Natural killer cell (primary cell): ENCODE data around the gene CTAGE4. TPM values are rescaled to one million over a fixed set of nuclear protein-coding genes. Genes with fewer than 3 reads are reported as not detected.
A peak's percentile ranks its signal among the peaks of the same experiment; 100 is the strongest.
"Not testable (repeated sequence)": the region's sequence is repeated elsewhere in the genome, so short reads cannot be mapped to it uniquely, and the experiment has no call there.

Experiments used
- ATAC-seq, 3 donors: fragments of 150-1000 bp in 2 of 3; fragments of 200-7000 bp in 1 of 3; cut with Tn5 transposase; 1 replicate in 1 of 3; 2 replicates in 2 of 3; pipeline ENCODE4 v1.10.0; 2021; ENCODE audit warnings: mild to moderate bottlenecking in 2 of 3, moderate library complexity in 2 of 3
- DNase-seq, 2 donors: peaks; one replicate each; pipeline versions ENCODE4 v3.0.0 to v3.0.0-alpha.2; 2013 to 2021; ENCODE audit warnings: mixed read lengths in 1 of 2
- H3K27ac ChIP-seq: one replicate; pipeline ENCODE4 v1.5.1; 2013; ENCODE audit warnings: mild to moderate bottlenecking, low read length
- H3K27me3 ChIP-seq: one replicate; pipeline ENCODE4 v1.6.1; 2013; ENCODE audit warnings: low read length; ENCODE audit not compliant: control insufficient read depth, insufficient read depth
- H3K36me3 ChIP-seq: one replicate; pipeline ENCODE4 v1.6.1; 2013; ENCODE audit warnings: low read length; ENCODE audit not compliant: control insufficient read depth, insufficient read depth
- H3K4me1 ChIP-seq: one replicate; pipeline ENCODE4 v1.6.1; 2013; ENCODE audit warnings: low read length; ENCODE audit not compliant: control insufficient read depth, insufficient read depth
- H3K4me3 ChIP-seq: one replicate; pipeline ENCODE4 v1.5.1; 2013; ENCODE audit warnings: low read length
- H3K9me3 ChIP-seq: one replicate; pipeline ENCODE4 v1.6.1; 2013; ENCODE audit warnings: low read length; ENCODE audit not compliant: control insufficient read depth, insufficient read depth
- H3K27ac Mint-ChIP-seq, 2 donors: one replicate each; pipeline ENCODE4 v1.8.0; 2022; ENCODE audit warnings: mild to moderate bottlenecking in 2 of 2, mixed read lengths in 2 of 2, moderate library complexity in 1 of 2
- H3K27me3 Mint-ChIP-seq, 2 donors: one replicate each; pipeline ENCODE4 v1.8.0; 2022; ENCODE audit warnings: low read depth in 2 of 2, mixed read lengths in 2 of 2
- H3K36me3 Mint-ChIP-seq: one replicate; pipeline ENCODE4 v1.8.0; 2022; ENCODE audit warnings: mixed read lengths
- H3K4me1 Mint-ChIP-seq, 2 donors: one replicate each; pipeline ENCODE4 v1.8.0; 2022; ENCODE audit warnings: mixed read lengths in 2 of 2
- H3K4me3 Mint-ChIP-seq: one replicate; pipeline ENCODE4 v1.8.0; 2022; ENCODE audit warnings: mild to moderate bottlenecking, moderate library complexity, mixed read lengths
- H3K9me3 Mint-ChIP-seq, 2 donors: one replicate each; pipeline ENCODE4 v1.8.0; 2022; ENCODE audit warnings: mixed read lengths in 2 of 2
- CTCF ChIP-seq: fragments of 200-600 bp; IDR thresholded peaks from one replicate; pipeline ENCODE4 v1.8.0; 2022; ENCODE audit warnings: antibody characterized with exemption
- WGBS: methylation state at CpG from one replicate; pipeline ENCODE4 v1.1.7; 2013; ENCODE audit warnings: missing lambda C conversion rate; ENCODE audit not compliant: insufficient coverage; 5-methylcytosine and 5-hydroxymethylcytosine counted together
- intact Hi-C: fragments of 100-400 bp; cut with micrococcal nuclease; formaldehyde crosslinking; loops from one replicate; pipeline ENCODE4 v1.14.2; 2022
- total RNA-seq, 4 donors: library from RNA; stranded (reverse); fragments of 120-200 nt in 1 of 4; gene quantifications; one replicate each; pipeline versions ENCODE4 v1.2.3 to v1.2.4, GENCODE V29; 2013 to 2022

CTAGE4 gene
- total RNA-seq, 3 donors from 2014 or later (not counting 1 experiment from before 2014, with no cell fraction given), result 0.33 to 0.40 TPM; not detected in 1

GRCh38 chr7:144174613-144175012 lies 8.7 kb upstream of the CTAGE4 start:
- no peak overlapping the region for H3K4me3 Mint-ChIP-seq
- no peak overlapping the region for H3K27ac ChIP-seq
- ATAC-seq (no peak), DNase-seq (no peak)
- no peaks in the 10 kb centered on the region for H3K9me3 ChIP-seq
- 91% methylated on average over 5 of the region's 5 CpGs for whole genome bisulfite sequencing
- peaks cover 0 to 2% of the 10 kb centered on the region in 2 donors for H3K9me3 Mint-ChIP-seq
- no peaks in the 10 kb centered on the region for H3K27me3 ChIP-seq
- no peaks in the 10 kb centered on the region for H3K36me3 Mint-ChIP-seq
- no peaks in the 10 kb centered on the region for H3K36me3 ChIP-seq
- H3K4me1 ChIP-seq, result no peaks in the 10 kb centered on the region
- no peaks in the 10 kb centered on the region for H3K4me1 Mint-ChIP-seq
- no peak overlapping the region for H3K4me3 ChIP-seq
- intact Hi-C loops, result no loop called here
- no peak for TF ChIP-seq CTCF
- H3K27me3 Mint-ChIP-seq, result peaks cover 9 to 19% of the 10 kb centered on the region in 2 donors
- no peak overlapping the region for H3K27ac Mint-ChIP-seq

GRCh38 chr7:144178380-144179164 lies 4.7 kb upstream of the CTAGE4 start:
- 10% methylated on average over 2 of the region's 10 CpGs for WGBS
- H3K4me1 Mint-ChIP-seq, H3K4me3 ChIP-seq, H3K9me3 Mint-ChIP-seq, H3K9me3 ChIP-seq, H3K27me3 ChIP-seq, intact Hi-C loops, H3K36me3 Mint-ChIP-seq, H3K27ac ChIP-seq, H3K27ac Mint-ChIP-seq, H3K4me1 ChIP-seq, H3K36me3 ChIP-seq, H3K4me3 Mint-ChIP-seq: not testable (repeated sequence)
- peak; percentile 55 for TF ChIP-seq CTCF
- peaks cover 7 to 16% of the 10 kb centered on the region in 2 donors for H3K27me3 Mint-ChIP-seq
- DNase-seq (peak in 1 of 2 donors; percentile 64), ATAC-seq (peak; percentile 61 to 74 (median 71))

GRCh38 chr7:144179165-144179479 lies 4.1 kb upstream of the CTAGE4 start:
- H3K4me1 Mint-ChIP-seq, H3K4me3 ChIP-seq, ATAC-seq, H3K27ac Mint-ChIP-seq, H3K27ac ChIP-seq, DNase-seq, H3K36me3 Mint-ChIP-seq, intact Hi-C loops, H3K36me3 ChIP-seq, H3K4me3 Mint-ChIP-seq, H3K9me3 Mint-ChIP-seq, H3K27me3 ChIP-seq, H3K4me1 ChIP-seq, H3K9me3 ChIP-seq: not testable (repeated sequence)
- H3K27me3 Mint-ChIP-seq, result peaks cover 7 to 16% of the 10 kb centered on the region in 2 donors
- WGBS, result no CpG with 5 or more reads among the region's 2 CpGs

GRCh38 chr7:144187848-144188247 lies 4.6 kb downstream of the CTAGE4 start:
- H3K27me3 ChIP-seq, DNase-seq, H3K27ac Mint-ChIP-seq, H3K27me3 Mint-ChIP-seq, H3K9me3 Mint-ChIP-seq, ATAC-seq, intact Hi-C loops, H3K4me1 ChIP-seq, H3K4me3 ChIP-seq, H3K4me1 Mint-ChIP-seq, H3K9me3 ChIP-seq, H3K4me3 Mint-ChIP-seq, H3K36me3 Mint-ChIP-seq, H3K36me3 ChIP-seq, H3K27ac ChIP-seq: not testable (repeated sequence)
- no CpG with 5 or more reads among the region's 5 CpGs for WGBS

GRCh38 chr7:144188578-144189171 lies 5.4 kb downstream of the CTAGE4 start:
- H3K4me3 ChIP-seq, H3K27ac ChIP-seq, H3K4me3 Mint-ChIP-seq, H3K9me3 Mint-ChIP-seq, H3K36me3 ChIP-seq, H3K27me3 ChIP-seq, H3K27ac Mint-ChIP-seq, H3K9me3 ChIP-seq, intact Hi-C loops, H3K4me1 ChIP-seq, H3K36me3 Mint-ChIP-seq, H3K4me1 Mint-ChIP-seq, DNase-seq, H3K27me3 Mint-ChIP-seq: not testable (repeated sequence)
- peak in 2 of 3 donors; percentile 12 to 17 for ATAC-seq
- no CpG with 5 or more reads among the region's 3 CpGs for WGBS

- H3K9me3 Mint-ChIP-seq, H3K9me3 ChIP-seq, H3K4me3 ChIP-seq, H3K27me3 Mint-ChIP-seq, H3K27ac ChIP-seq, H3K36me3 ChIP-seq, H3K36me3 Mint-ChIP-seq, H3K4me1 Mint-ChIP-seq, H3K4me1 ChIP-seq, intact Hi-C loops, H3K4me3 Mint-ChIP-seq, H3K27ac Mint-ChIP-seq, DNase-seq, H3K27me3 ChIP-seq: not testable (repeated sequence)
- WGBS, result no CpG with 5 or more reads among the region's 11 CpGs
- ATAC-seq, result peak; percentile 65 to 76 (median 70)
Measured at GRCh38 chr7:144193782-144194181, 10.5 kb downstream of the CTAGE4 start.
